Choroid plexus epithelial cell (primary cell): ENCODE measurements around the gene SPAG16.

Experiments
- DNase-seq: peaks from one replicate; pipeline ENCODE4 v3.0.0-alpha.2; 2010; ENCODE audit warnings: low read depth
- H3K4me3 ChIP-seq: 2 replicates; pipeline ENCODE4 v1.5.1; 2011; ENCODE audit warnings: low read depth, mild to moderate bottlenecking, control low read depth, low read length, moderate library complexity
- CTCF ChIP-seq: conservative IDR thresholded peaks from 2 replicates; pipeline ENCODE4 v1.5.1; 2011; ENCODE audit warnings: low read depth, mild to moderate bottlenecking, control low read depth, inconsistent platforms, low read length, moderate library complexity

Gene SPAG16

GRCh38 chr2:213640738-213641425, 356.6 kb downstream of the SPAG16 start:
- no peak for DNase-seq
- H3K4me3 ChIP-seq: no peak overlapping the region
- no peak for TF ChIP-seq CTCF

- no peak for DNase-seq
- no peak for TF ChIP-seq CTCF
- no peak overlapping the region for H3K4me3 ChIP-seq
Measured at GRCh38 chr2:213644926-213645325, 360.7 kb downstream of the SPAG16 start.

GRCh38 chr2:213649176-213649575, 364.9 kb downstream of the SPAG16 start:
- H3K4me3 ChIP-seq: no peak overlapping the region
- TF ChIP-seq CTCF: no peak
- DNase-seq: no peak

- no peak overlapping the region for H3K4me3 ChIP-seq
- no peak for TF ChIP-seq CTCF
- DNase-seq: no peak
Measured at GRCh38 chr2:213664817-213665216, 380.6 kb downstream of the SPAG16 start.

GRCh38 chr2:213669657-213670056, 385.4 kb downstream of the SPAG16 start:
- no peak overlapping the region for H3K4me3 ChIP-seq
- no peak for TF ChIP-seq CTCF
- no peak for DNase-seq

- no peak for TF ChIP-seq CTCF
- H3K4me3 ChIP-seq: no peak overlapping the region
- no peak for DNase-seq
Measured at GRCh38 chr2:213678437-213679218, 394.4 kb downstream of the SPAG16 start.
